GM10248 (cell line): ENCODE measurements around the gene TMEM37.

Experiments used
- CTCF ChIA-PET: fragments of 300-600 bp; sonication (Branson Sonifier 250); formaldehyde crosslinking; extraction: SDS; loops from one replicate; lab custom pipeline; 2021; ENCODE audit warnings: antibody characterized with exemption; lab: Yijun Ruan, JAX
- POLR2A ChIA-PET: fragments of 350-650 bp; sonication (Branson Sonifier 250); formaldehyde crosslinking; extraction: SDS; loops from one replicate; lab custom pipeline; 2020; ENCODE audit warnings: antibody characterized with exemption; lab: Yijun Ruan, JAX
- DNase-seq: peaks from one replicate; pipeline ENCODE4 v3.0.0; 2012; ENCODE audit errors: extremely low spot score
- CTCF ChIP-seq: IDR thresholded peaks from 2 replicates; pipeline ENCODE4 v1.5.1; 2012; ENCODE audit warnings: mild to moderate bottlenecking, low read depth; ENCODE audit errors: extremely low read depth, missing control alignments, control extremely low read depth

Gene TMEM37

GRCh38 chr2:119436993-119437772, 5.5 kb downstream of the TMEM37 start:
- CTCF ChIA-PET, result interaction anchor here (0.7 to 1.1 kb wide), 2 partner anchors 8 to 20 kb away, joined by 3 read pairs; no protein-coding TSS in a partner anchor
- POLR2A ChIA-PET, result no interaction called here
- no peak for DNase-seq
- TF ChIP-seq CTCF, result no peak

- DNase-seq, result no peak
- POLR2A ChIA-PET, result no interaction called here
- CTCF ChIA-PET, result interaction anchor here (0.7 to 1.1 kb wide), 2 partner anchors 17 to 21 kb away, joined by 3 to 4 read pairs; no protein-coding TSS in a partner anchor
- no peak for TF ChIP-seq CTCF
Observed at GRCh38 chr2:119438128-119438656, 6.5 kb downstream of the TMEM37 start.

- DNase-seq, result no peak
- ChIA-PET POLR2A (no interaction called here), CTCF (interaction anchor here (1.1 kb wide), 1 partner anchor 18 kb away, joined by 4 read pairs; no protein-coding TSS in a partner anchor)
- TF ChIP-seq CTCF, result no peak
Observed at GRCh38 chr2:119438726-119439284, 7.2 kb downstream of the TMEM37 start.

GRCh38 chr2:119439574-119440500, 8.2 kb downstream of the TMEM37 start:
- POLR2A ChIA-PET, result no interaction called here
- CTCF ChIA-PET, result interaction anchor here (1.0 to 1.1 kb wide), 2 partner anchors 33 to 37 kb away, joined by 3 read pairs; no protein-coding TSS in a partner anchor
- DNase-seq, result no peak
- no peak for TF ChIP-seq CTCF

- CTCF ChIA-PET, result interaction anchor here (1.0 to 1.1 kb wide), 2 partner anchors 34 to 37 kb away, joined by 3 read pairs; no protein-coding TSS in a partner anchor
- POLR2A ChIA-PET, result no interaction called here
- no peak for TF ChIP-seq CTCF
- DNase-seq, result no peak
Observed at GRCh38 chr2:119440501-119440870, 8.8 kb downstream of the TMEM37 start.
